Raji (cell line): ENCODE data around the gene PHETA2.

Source experiments
- POLR2A ChIP-seq: IDR thresholded peaks from 2 replicates; pipeline ENCODE4 v1.6.1; 2011; ENCODE audit warnings: low read depth, low read length, control low read depth; ENCODE audit not compliant: insufficient read depth

PHETA2 gene

GRCh38 chr22:42065438-42066125 is 8.5 kb upstream of the PHETA2 start:
- TF ChIP-seq POLR2A: no peak

- no peak for TF ChIP-seq POLR2A
These were observed 7.8 kb upstream of the PHETA2 start for GRCh38 chr22:42066126-42066761.

- no peak for TF ChIP-seq POLR2A
These were observed 7.1 kb upstream of the PHETA2 start for GRCh38 chr22:42066937-42067336.

GRCh38 chr22:42067671-42068251 is 6.3 kb upstream of the PHETA2 start:
- TF ChIP-seq POLR2A: no peak

DNA sequence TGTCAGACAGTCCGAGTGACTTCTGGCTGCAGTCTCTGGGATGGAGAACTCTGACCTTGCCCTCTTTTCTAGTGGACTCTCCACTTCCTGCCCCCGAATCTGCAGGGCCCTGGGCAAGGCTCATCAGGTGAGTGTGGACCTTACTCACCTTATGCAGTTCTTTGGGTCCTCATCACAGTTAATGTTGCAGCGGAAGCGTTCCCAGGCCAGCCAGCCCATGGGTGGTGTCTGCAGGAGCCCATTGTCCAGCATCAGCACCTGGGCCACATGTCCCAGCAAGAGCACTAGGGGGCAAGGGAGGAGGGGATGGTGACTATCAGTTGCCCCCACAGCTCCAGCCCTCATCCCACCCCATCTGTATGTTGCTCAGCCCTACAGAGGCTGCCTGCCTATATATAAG is 5.8 kb upstream of the PHETA2 start:
- no peak for TF ChIP-seq POLR2A

- TF ChIP-seq POLR2A: no peak
These were observed 4.1 kb upstream of the PHETA2 start for GRCh38 chr22:42069801-42070516.

- peak; percentile 81 for TF ChIP-seq POLR2A
These were observed 3.3 kb upstream of the PHETA2 start, which contains the start of gene NAGA for GRCh38 chr22:42070517-42071422. Gene NAGA (minus strand): TSS chr22:42070812. CDS start chr22:42070297, 515 bp downstream.

DNA sequence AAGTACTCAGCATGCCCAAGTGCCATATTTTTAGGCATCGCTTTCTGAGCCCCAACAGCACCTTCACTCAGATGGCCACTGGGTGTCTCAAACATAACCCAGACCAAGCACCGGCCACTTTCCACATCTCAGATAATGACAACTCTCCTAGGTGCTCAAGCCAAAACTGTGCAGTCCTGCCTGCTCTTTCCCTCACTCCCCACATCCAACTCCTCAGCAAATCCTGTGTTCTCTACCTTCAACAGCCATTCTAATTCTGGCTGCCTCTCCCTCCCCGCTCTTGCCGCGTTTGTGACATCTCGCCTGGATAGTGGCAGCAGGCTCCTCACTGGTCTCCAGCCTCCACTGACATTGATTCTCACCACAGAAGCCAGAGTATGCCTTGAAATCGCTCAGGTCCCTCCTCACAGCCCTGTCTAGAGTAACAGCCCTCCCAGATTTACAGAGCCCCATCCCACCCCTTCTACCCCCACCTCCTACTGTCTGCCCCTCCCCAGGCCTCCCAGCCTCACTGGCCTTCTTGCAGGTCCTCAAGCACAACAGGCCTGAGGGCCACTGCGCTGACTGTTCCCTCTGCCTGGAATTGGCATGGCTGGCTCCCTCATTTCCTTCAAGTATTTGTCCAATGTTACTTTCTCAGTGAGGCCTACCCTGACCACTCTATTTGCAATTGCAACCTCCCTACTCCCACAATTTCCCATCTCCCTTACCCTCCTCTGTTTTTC is 1.3 kb upstream of the PHETA2 start:
- no peak for TF ChIP-seq POLR2A

GRCh38 chr22:42073621-42074041 is 417 bp upstream of the PHETA2 start:
- no peak for TF ChIP-seq POLR2A

DNA sequence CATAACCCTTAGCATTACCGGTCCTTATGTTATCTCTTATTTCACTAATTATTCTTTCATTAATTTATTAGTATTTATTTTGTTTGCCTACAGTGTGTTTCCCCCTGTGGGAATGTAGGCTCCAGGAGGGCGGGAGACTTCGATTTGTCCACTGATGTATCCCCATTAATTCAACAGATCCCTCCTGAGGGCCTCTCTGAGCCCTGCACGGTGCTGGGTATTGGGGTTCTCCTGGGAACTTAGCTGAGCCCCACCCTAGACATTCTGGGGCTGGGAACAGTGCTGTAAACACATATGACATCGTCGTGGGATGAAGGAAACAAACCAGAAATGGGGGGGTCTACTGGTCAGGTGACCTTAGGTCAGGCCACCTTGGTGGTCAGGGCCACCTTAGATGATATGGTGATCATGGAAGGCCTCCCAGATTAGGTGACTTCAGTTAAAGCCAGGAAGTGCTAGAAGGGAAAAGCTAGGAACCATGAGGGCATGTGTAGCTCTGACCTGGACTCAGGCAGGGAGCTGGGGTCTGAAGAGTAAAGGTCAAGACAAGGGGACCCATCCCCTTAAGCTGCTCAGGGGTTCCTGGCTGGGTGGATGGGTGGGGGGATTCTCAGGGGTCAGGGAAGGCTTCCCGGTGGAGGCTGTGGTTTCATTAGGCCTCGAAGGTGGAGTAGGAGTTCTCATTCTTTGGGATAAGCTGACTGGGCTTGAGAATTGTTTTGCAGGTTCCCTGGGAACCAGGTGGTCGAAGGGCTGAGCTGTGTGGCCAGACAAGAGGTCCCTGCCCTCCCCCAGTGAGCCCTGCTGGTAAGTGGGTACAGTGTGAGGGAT is 1.0 kb downstream of the PHETA2 start:
- TF ChIP-seq POLR2A: no peak

GRCh38 chr22:42076764-42077485 is 2.9 kb downstream of the PHETA2 start:
- no peak for TF ChIP-seq POLR2A

GRCh38 chr22:42077486-42078125 is 3.6 kb downstream of the PHETA2 start:
- TF ChIP-seq POLR2A: no peak
